ENCODE data around the gene ZNF670.

The ZNF670 gene

GRCh38 chr1:247079141-247079874 lies 697 bp upstream of the ZNF670 start:
- Histone ChIP-seq H3K27me3 (ENCODE audit: control insufficient read depth, insufficient read depth, low read length) (no peaks in the 10 kb centered on the region), H2AFZ (peak overlapping the region; percentile 61), H3K9me3 (ENCODE audit: control insufficient read depth, low read length) (no peaks in the 10 kb centered on the region), H3K9ac (no peak overlapping the region), H3K36me3 (ENCODE audit: control insufficient read depth, insufficient read depth, low read length) (no peaks in the 10 kb centered on the region), H3K4me3 (ENCODE audit: low read depth, low read length) (peak overlapping the region; percentile 89), H3K27ac (no peak overlapping the region), H3K4me1 (no peaks in the 10 kb centered on the region), H3K4me2 (ENCODE audit: low read length) (peak overlapping the region; percentile 69), H3K79me2 (no peaks in the 10 kb centered on the region)
- TF ChIP-seq CTCF (IDR thresholded peaks at IDR 0.05) = no peak

- H3K4me2 ChIP-seq (ENCODE audit: low read length) = peak overlapping the region; percentile 69
- TF ChIP-seq CTCF (IDR thresholded peaks at IDR 0.05) = no peak
- H3K4me3 ChIP-seq (ENCODE audit: low read depth, low read length) = peak overlapping the region; percentile 89
- no peaks in the 10 kb centered on the region for H3K79me2 ChIP-seq
- no peaks in the 10 kb centered on the region for H3K27me3 ChIP-seq (ENCODE audit: control insufficient read depth, insufficient read depth, low read length)
- no peak overlapping the region for H3K9ac ChIP-seq
- H2AFZ ChIP-seq = peak overlapping the region; percentile 61
- no peaks in the 10 kb centered on the region for H3K36me3 ChIP-seq (ENCODE audit: control insufficient read depth, insufficient read depth, low read length)
- no peak overlapping the region for H3K27ac ChIP-seq
- H3K4me1 ChIP-seq = no peaks in the 10 kb centered on the region
- H3K9me3 ChIP-seq (ENCODE audit: control insufficient read depth, low read length) = no peaks in the 10 kb centered on the region
These were observed 744 bp downstream of the ZNF670 start for GRCh38 chr1:247077876-247078257.

- no peak for TF ChIP-seq CTCF (IDR thresholded peaks at IDR 0.05)
- Histone ChIP-seq H3K36me3 (ENCODE audit: control insufficient read depth, insufficient read depth, low read length) (no peaks in the 10 kb centered on the region), H3K79me2 (no peaks in the 10 kb centered on the region), H3K9ac (no peak overlapping the region), H3K4me1 (no peaks in the 10 kb centered on the region), H3K4me2 (ENCODE audit: low read length) (peak overlapping the region; percentile 69), H3K27me3 (ENCODE audit: control insufficient read depth, insufficient read depth, low read length) (no peaks in the 10 kb centered on the region), H3K27ac (no peak overlapping the region), H3K9me3 (ENCODE audit: control insufficient read depth, low read length) (no peaks in the 10 kb centered on the region), H3K4me3 (ENCODE audit: low read depth, low read length) (no peak overlapping the region), H2AFZ (no peak overlapping the region)
These were observed 1.4 kb downstream of the ZNF670 start for GRCh38 chr1:247077213-247077612.

- no peaks in the 10 kb centered on the region for H3K9me3 ChIP-seq (ENCODE audit: control insufficient read depth, low read length)
- no peak overlapping the region for H3K27ac ChIP-seq
These were observed 8.0 kb downstream of the ZNF670 start for GRCh38 chr1:247070645-247071044.

More at GRCh38 chr1:247070645-247071044, 8.0 kb downstream of the ZNF670 start:
- H3K4me1 ChIP-seq = no peaks in the 10 kb centered on the region
- peaks cover 3% of the 10 kb centered on the region for H3K79me2 ChIP-seq
- no peaks in the 10 kb centered on the region for H3K27me3 ChIP-seq (ENCODE audit: control insufficient read depth, insufficient read depth, low read length)
- no peak overlapping the region for H2AFZ ChIP-seq
- H3K4me3 ChIP-seq (ENCODE audit: low read depth, low read length) = no peak overlapping the region
- no peaks in the 10 kb centered on the region for H3K36me3 ChIP-seq (ENCODE audit: control insufficient read depth, insufficient read depth, low read length)
- no peak overlapping the region for H3K4me2 ChIP-seq (ENCODE audit: low read length)
- no peak overlapping the region for H3K9ac ChIP-seq
- TF ChIP-seq CTCF (IDR thresholded peaks at IDR 0.05) = no peak

Measured in parathyroid adenoma (tissue), 2 donors.